Gastrocnemius medialis (tissue), 4 donors: ENCODE data around the gene ATP6V0E2.

Experiments used
- CTCF ChIP-seq, 5 experiments: fragments of 450-650 bp in 3 of 5; fragments of 200-600 bp in 2 of 5; sonication (generic) in 2 of 5; IDR thresholded peaks in 4 of 5; conservative IDR thresholded peaks in 1 of 5; 1 replicate in 4 of 5; 2 replicates in 1 of 5; pipeline ENCODE4 v1.5.1; 2016 to 2019; ENCODE audit warnings: antibody characterized with exemption in 5 of 5, mild to moderate bottlenecking in 3 of 5, moderate library complexity in 3 of 5
- POLR2A ChIP-seq, 2 donors: fragments of 450-650 bp; IDR thresholded peaks; one replicate each; pipeline ENCODE4 v1.6.1; 2017; ENCODE audit warnings: antibody characterized with exemption in 2 of 2, mild to moderate bottlenecking in 2 of 2, moderate library complexity in 2 of 2

- TF ChIP-seq CTCF (IDR thresholded peaks at IDR 0.05 in 4 of 5, conservative IDR thresholded peaks at IDR 0.05 in 1 of 5) (no peak), POLR2A (IDR thresholded peaks at IDR 0.05) (no peak)
Observed at GRCh38 chr7:149863500-149863899, 10.3 kb upstream of the ATP6V0E2 start.
